Measurements from ENCODE around the gene DDN.
A peak's percentile ranks its signal among the peaks of the same experiment; 100 is the strongest.

Gene DDN

DNA sequence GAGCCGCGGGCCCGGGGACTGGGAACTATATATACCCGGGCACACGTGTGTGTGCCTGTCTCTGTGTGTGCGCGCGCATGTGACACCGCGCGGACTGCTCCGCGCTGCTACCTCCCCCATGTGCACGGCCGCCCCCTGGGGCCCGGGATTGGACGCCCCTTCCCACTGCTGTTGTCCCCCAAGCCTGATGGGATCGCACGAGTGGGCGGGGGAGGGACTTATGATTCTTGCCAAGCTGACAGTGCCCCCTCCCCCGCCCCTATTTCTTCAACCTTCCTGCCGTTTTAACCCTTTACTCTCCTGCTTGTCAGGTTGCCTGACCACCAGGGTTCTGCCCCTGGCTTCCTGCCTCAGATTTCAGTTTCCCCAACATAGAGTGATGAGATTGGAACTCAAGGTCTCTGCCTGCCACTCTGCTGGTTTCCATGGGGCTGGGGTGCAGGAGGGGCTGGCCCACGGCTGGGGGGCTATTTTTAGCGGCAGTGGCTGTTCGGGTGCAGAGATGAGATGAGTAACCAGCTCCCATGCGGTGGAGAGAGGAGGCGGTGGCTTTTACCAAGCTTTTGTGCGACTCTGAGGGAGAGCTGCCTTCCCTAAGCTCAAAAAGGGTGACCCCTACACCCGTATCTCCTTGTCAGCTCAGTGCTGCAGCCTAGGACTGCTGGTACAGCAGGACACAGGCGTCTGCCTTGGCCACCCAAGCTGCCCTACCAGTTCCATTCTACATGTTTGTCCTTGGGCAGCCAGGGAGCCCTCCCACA is at the start of gene DDN:
Gene DDN, minus strand, starts transcription at position 5 of the 761 bp plus-strand sequence. CDS start 88 bp downstream, outside the sequence.
- Mint-ChIP-seq H3K4me3 (peak within 1 kb of the TSS; percentile 75), H3K36me3 (ENCODE audit: low read depth) (peaks cover 41% of the 10 kb centered on the region), H3K9me3 (no peaks in the 10 kb centered on the region), H3K27ac (peak within 1 kb of the TSS; percentile 79), H3K27me3 (peaks cover 38% of the 10 kb centered on the region), H3K4me1 (ENCODE audit: low read depth) (peaks cover 37% of the 10 kb centered on the region)

DNA sequence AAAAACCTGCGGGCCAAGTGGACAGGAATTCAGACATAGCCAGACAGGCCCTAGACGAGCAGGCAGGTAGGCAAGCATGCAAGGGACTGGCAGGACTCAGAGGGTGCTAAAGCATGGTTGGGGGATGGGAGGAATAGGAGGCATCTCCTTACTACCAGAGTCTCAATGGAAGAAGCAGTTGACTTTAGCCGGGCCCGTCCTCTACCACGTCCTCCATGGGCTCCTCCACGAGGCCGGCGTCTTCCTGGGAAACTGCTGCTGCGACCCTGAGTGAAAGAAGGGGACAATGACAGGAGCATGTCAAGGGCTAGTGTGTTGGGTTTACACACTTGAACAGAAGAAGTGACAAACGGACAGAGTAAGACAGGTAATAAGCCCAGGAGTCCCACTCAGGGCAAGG is 49.8 kb upstream of the DDN start:
- Mint-ChIP-seq H3K27ac (no peak overlapping the region), H3K9me3 (no peaks in the 10 kb centered on the region), H3K4me3 (no peak overlapping the region), H3K36me3 (ENCODE audit: low read depth) (peaks cover 74% of the 10 kb centered on the region), H3K4me1 (ENCODE audit: low read depth) (no peaks in the 10 kb centered on the region), H3K27me3 (no peaks in the 10 kb centered on the region)

DNA sequence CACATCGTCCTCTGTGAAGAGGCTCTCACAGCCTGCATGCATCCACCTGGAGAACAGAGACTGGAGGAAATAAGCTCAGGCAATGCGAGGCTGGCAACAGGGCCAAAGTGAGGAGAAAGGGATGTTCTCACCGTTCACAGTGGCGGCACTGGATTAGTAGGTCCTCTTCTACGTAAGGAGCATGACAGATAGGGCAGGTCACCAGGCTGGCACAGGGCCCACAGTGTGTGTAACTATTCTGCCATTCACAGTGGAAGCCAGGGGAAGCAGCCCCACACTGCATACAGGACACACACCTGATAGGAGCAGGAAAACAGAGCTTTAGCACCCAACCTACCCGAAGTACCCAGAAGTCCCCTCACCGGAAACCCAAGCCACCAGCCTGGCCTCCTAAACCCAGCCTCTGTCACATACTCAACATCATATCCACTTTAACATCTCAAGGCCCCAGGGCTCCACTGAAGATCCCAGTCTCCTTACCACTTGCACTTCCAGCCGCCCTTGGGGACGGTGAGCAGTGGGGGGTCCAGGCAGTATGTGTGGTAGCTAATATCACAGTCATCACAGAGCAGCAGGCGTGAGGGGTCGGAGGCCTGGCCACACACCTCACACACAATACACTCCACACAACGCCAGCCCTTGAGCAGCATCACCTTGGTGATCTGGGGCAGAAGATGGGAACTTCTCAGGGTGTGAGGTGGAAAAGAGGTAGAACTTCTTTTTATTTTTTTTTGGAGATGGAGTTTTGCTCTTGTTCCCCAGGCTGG is 47.1 kb upstream of the DDN start:
- Mint-ChIP-seq H3K27me3 (no peaks in the 10 kb centered on the region), H3K27ac (no peak overlapping the region), H3K9me3 (no peaks in the 10 kb centered on the region), H3K4me3 (no peak overlapping the region), H3K36me3 (ENCODE audit: low read depth) (peaks cover 73% of the 10 kb centered on the region), H3K4me1 (ENCODE audit: low read depth) (no peaks in the 10 kb centered on the region)

DNA sequence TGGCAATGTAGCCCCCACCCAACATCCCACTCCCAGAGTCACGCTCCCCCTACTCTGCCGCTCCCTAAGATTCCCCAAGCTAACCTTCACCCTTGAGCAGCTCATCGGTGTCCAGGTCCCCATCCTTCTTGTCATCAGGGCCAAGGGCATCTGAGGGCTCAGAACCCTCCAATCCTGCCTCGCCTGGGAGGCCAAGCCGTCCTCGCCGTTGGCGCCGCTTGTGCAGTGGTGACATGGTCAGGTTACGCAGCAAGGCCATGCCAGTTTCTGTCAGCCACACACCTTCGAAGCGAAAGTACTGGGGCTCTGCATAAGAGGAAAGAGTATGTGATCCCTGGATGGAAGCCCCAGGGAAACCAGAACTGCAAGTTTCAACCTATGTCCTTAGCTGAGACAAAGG is 45.5 kb upstream of the DDN start:
- no peaks in the 10 kb centered on the region for H3K4me1 Mint-ChIP-seq (ENCODE audit: low read depth)
- peaks cover 66% of the 10 kb centered on the region for H3K36me3 Mint-ChIP-seq (ENCODE audit: low read depth)
- no peak overlapping the region for H3K27ac Mint-ChIP-seq
- no peaks in the 10 kb centered on the region for H3K27me3 Mint-ChIP-seq
- no peaks in the 10 kb centered on the region for H3K9me3 Mint-ChIP-seq
- H3K4me3 Mint-ChIP-seq: no peak overlapping the region

DNA sequence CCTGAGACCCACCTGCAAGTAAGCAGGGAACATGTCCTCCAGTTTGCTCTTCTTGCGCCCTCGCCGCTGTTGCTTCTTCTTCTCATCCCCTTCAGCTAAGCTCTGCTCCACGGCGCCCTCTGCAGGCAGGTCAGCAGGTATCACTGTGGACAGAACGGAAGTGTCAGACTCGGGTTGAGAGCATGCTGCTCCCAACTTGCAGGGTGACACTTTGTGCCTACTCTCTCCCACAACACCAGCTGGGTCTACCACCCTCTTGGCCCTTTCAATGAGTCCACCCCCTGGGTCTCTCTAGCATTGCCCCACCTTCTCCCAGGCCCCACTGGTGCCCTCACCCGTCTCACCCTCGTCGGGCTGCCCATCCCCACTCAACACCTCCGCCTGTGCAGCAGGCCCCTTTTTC is 44.7 kb upstream of the DDN start:
- Mint-ChIP-seq H3K9me3 (no peaks in the 10 kb centered on the region), H3K27me3 (no peaks in the 10 kb centered on the region), H3K27ac (no peak overlapping the region), H3K4me3 (no peak overlapping the region), H3K4me1 (ENCODE audit: low read depth) (no peaks in the 10 kb centered on the region), H3K36me3 (ENCODE audit: low read depth) (peaks cover 65% of the 10 kb centered on the region)

DNA sequence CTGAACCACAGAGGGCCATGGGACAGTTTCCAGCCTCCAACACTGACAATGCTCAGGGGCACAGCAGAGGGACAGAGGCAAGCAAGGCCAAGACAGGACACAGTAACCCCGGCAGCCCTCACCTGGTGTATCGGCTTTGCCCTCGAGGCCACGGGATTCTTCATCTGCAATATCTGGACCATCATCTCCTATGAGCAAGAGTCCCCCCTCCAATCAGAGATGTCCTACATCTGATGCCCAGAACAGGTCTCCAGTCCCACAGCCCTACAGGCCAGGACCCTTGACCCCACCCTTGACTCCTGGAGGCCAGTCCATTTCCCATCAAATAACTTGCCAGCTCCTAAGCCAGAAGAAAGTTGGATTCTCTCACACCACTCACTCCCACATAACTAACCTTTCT is 44.1 kb upstream of the DDN start:
- H3K27me3 Mint-ChIP-seq: no peaks in the 10 kb centered on the region
- no peak overlapping the region for H3K27ac Mint-ChIP-seq
- no peaks in the 10 kb centered on the region for H3K4me1 Mint-ChIP-seq (ENCODE audit: low read depth)
- H3K36me3 Mint-ChIP-seq (ENCODE audit: low read depth): peaks cover 65% of the 10 kb centered on the region
- no peak overlapping the region for H3K4me3 Mint-ChIP-seq
- H3K9me3 Mint-ChIP-seq: no peaks in the 10 kb centered on the region

DNA sequence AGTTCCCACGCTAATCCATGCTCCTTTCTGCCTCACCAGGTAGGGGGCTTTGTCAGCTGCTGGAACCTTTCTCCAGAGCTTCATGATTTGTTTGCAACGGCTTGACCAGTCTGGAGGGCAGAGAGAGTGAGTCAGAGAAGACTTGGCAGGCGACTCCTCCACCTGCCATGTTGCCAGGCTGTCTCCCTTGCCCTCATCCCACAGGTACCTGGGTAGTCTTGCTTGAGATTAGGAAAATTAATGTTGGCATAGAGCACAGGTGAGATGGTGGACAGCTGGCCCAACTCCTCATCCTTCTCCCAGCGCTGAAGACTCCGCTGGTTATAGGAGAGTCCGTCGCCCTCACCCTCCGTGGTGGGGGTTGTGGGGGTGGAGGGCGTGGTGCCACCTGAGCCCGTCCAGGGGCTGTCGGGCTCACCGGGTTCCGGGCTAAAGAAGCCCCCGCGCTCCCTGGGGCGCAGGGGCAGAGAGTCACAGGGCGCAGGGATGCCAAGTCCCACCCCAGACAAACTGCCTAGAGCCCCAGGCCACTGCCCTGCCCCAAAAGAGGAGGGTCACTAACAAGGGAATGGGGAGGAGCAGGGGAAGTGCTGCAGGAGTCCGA is 42.8 kb upstream of the DDN start:
- Mint-ChIP-seq H3K27me3 (no peaks in the 10 kb centered on the region), H3K27ac (no peak overlapping the region), H3K9me3 (no peaks in the 10 kb centered on the region), H3K36me3 (ENCODE audit: low read depth) (peaks cover 58% of the 10 kb centered on the region), H3K4me3 (no peak overlapping the region), H3K4me1 (ENCODE audit: low read depth) (no peaks in the 10 kb centered on the region)

DNA sequence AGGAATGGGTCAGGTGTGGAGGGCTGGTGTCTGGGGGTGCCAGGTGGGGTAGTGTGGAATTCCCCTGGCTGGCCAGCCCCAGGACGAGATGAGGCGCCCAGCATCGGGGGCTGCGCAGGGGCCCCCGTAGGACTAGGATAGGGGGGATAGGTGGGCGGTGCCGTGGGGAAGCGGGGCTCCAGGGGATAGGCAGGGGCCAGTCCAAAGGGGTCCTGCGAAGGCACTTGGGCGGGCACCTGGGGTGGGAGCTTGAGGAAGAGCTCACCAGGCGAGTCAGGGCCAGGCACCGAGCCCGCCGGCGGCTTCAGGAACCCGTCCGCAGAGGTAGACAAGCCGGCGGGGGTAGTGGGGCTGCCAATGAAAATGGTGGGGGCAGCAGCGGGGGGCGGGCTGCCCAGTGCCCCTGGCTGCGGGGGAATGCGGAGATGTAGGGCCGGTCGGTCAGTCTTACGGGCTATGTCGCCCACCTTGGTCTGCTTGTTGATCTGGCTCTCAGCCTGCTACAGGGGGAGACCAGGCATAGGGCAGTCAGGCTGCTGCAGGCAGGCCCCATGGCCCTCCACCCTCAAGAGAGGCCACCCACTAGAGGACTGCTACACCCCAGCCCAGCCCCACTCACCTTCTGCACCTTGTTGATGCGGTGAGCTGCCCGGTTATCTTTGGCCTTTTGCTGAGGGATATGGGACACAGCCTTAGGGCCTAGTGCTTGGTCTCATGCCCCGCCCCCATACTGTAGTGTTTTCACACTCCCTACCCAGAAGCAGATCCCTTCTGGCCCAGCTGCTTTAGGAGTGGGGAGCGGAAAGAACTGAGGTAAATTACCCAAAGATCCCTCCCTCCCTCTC is 42.1 kb upstream of the DDN start:
- Mint-ChIP-seq H3K27me3 (no peaks in the 10 kb centered on the region), H3K36me3 (ENCODE audit: low read depth) (peaks cover 58% of the 10 kb centered on the region), H3K4me1 (ENCODE audit: low read depth) (no peaks in the 10 kb centered on the region), H3K27ac (no peak overlapping the region), H3K9me3 (no peaks in the 10 kb centered on the region), H3K4me3 (no peak overlapping the region)

DNA sequence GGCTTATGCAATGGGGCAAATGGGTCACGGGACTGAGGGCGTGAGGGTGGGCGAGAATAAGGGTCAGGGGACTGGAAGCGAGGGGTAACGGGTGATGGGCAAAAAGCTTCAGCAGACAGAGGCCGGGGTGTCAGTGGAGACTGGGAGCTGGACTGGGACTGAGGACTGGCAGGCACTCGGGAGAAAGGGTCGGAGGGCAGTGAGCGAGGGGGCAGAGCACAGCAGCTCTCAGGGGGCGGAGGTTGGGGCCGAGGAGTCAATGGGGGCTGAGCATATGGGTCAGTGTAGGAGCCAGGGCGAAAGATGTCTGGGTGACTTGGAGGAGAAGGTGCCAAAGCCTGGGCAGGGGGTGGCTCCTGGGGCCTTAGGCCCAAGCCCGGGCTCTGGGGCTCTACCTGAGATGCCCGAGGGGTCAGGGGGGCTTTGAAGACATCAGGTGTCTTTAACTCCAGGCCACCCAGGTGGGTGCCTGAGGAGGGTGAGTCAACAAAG is 41.2 kb upstream of the DDN start:
- no peak overlapping the region for H3K4me3 Mint-ChIP-seq
- H3K27ac Mint-ChIP-seq: no peak overlapping the region
- no peaks in the 10 kb centered on the region for H3K9me3 Mint-ChIP-seq
- peaks cover 58% of the 10 kb centered on the region for H3K36me3 Mint-ChIP-seq (ENCODE audit: low read depth)
- H3K4me1 Mint-ChIP-seq (ENCODE audit: low read depth): no peaks in the 10 kb centered on the region
- no peaks in the 10 kb centered on the region for H3K27me3 Mint-ChIP-seq

DNA sequence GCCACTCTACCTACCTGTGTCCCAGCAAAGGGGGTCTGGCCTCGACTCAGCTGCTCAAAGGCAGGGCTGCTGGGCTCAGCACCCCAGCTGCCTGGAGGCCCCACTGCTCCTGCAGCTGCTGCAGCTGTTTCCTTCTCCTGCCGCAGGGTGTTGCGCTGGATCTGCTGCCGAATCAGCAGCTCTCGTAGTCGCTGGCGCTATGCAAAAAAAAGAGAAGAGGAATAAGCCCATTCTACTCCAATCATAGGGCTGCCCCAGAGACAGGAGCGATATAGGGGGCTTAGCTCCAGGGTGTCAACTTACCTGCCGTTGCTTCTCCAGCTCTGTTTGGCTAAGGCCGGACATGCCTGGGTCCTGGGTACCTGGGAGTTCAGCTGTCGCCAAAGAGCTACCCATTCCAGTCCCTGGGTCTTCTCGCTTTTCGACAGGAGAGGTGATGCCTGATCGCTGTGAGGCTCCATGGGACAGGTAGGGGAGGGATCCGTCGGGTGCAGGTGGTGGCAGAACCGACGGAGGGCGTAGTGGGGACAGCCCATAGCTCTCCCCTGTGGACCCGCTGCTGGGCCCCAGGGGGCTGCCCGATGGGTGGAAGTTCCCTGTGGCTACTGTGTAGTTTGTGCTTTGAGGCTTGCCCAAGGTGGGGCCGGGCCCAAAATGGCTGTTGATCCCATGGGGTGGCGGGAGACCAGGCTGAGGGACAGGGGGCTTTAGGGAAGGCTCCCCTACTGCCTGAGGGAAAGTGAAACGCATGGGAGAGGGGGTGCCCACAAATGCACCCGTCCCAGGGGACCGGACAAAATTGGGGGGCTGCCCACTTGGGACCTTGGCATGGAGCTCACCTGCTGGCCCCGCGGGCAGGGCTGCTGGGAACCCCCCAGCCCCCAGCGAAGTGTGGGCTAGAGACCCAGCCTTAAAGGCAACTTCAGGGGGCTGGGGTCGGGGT is 40.5 kb upstream of the DDN start:
- Mint-ChIP-seq H3K36me3 (ENCODE audit: low read depth) (peaks cover 59% of the 10 kb centered on the region), H3K27ac (no peak overlapping the region), H3K27me3 (no peaks in the 10 kb centered on the region), H3K4me3 (no peak overlapping the region), H3K9me3 (no peaks in the 10 kb centered on the region), H3K4me1 (ENCODE audit: low read depth) (no peaks in the 10 kb centered on the region)

DNA sequence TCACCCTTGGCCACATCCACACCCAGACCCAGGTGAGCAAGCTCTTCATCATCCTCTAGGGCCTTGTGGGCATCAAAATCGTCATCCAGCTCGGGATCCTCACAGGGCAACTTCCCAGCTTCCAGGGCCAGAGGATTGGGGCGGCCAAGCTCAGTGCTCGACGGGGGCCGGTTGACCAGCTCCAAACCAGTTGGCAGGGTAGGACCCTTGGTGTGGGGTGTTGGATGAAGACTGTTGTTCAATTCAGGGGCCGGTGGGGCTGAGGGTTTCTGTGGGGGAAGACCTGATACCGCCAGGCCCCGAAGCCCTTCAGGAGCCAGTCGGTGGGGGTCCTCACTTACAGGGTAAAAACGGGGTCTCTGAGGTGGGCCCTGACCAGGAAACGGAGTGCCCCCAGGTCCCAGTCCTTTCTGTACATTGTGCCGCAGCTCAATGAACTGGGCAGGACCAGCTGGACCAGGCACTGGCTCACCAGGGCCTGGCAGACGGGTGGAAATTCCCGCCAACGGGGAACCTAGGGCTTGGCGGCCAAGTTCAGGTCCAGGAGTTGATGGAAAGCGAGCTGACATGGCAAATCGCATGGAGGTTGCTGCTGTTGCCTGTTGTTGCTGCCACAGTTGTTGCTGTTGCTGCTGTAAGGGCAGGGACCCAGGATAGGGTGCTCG is 39.2 kb upstream of the DDN start:
- Mint-ChIP-seq H3K4me1 (ENCODE audit: low read depth) (no peaks in the 10 kb centered on the region), H3K4me3 (no peak overlapping the region), H3K27ac (no peak overlapping the region), H3K9me3 (no peaks in the 10 kb centered on the region), H3K27me3 (no peaks in the 10 kb centered on the region), H3K36me3 (ENCODE audit: low read depth) (peaks cover 58% of the 10 kb centered on the region)

DNA sequence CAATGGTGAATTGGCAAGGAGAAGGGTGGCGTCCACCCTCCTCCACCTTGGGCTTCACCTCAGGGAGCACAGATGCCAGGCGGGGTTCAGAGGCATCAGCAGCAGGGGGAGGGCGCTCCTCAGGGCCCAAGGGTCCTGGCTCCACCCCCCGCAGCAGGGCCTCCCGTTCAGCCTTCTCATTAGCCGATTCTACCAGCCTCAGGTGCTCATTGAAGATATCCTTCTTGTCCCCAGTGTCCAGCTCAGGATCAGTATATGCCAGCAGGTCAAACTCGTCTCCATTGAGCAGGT is 38.7 kb upstream of the DDN start:
- no peak overlapping the region for H3K4me3 Mint-ChIP-seq
- no peaks in the 10 kb centered on the region for H3K27me3 Mint-ChIP-seq
- no peaks in the 10 kb centered on the region for H3K4me1 Mint-ChIP-seq (ENCODE audit: low read depth)
- H3K9me3 Mint-ChIP-seq: no peaks in the 10 kb centered on the region
- H3K27ac Mint-ChIP-seq: no peak overlapping the region
- peaks cover 55% of the 10 kb centered on the region for H3K36me3 Mint-ChIP-seq (ENCODE audit: low read depth)

DNA sequence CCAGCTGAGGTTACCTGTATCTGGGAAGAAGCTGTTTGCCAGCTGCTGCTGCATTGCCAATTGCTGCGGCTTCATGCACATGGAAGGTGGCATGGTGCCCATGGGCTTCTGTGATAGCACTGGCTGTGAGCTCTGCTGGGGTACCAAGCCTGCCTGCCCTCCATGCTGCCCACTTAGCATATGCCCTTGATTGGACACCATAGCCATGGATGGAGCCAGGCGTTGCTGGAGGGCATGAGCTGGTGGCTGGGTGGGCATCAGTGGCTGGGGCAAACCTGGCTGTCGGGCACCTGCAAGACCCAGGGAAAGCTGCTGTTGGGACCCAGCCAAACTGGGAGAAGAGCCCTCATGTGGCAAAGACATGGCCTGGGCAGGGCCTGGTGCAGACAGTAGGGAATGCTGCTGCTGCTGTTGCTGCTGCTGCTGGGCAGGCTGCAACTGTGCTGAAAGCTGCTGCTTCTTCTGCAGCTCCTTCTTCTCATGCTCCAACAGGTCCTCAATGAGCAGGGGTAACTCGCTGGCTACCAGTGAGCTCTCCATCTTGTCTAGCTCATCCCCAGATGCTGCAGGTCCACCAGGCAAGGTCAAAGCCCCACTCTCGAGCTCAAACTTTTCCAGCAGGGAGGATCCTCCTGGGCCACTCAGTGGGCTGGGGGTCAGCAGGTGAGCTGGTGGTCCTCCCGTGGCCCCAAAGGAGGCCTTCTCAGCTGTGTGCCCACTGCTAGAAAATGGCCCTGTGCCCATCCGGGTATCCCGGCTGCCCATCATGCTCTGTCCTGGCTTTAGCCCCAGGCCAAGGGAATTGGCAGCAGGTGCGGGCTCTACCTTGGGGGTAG is 38.2 kb upstream of the DDN start:
- no peaks in the 10 kb centered on the region for H3K27me3 Mint-ChIP-seq
- H3K4me3 Mint-ChIP-seq: no peak overlapping the region
- H3K9me3 Mint-ChIP-seq: no peaks in the 10 kb centered on the region
- H3K36me3 Mint-ChIP-seq (ENCODE audit: low read depth): peaks cover 49% of the 10 kb centered on the region
- H3K4me1 Mint-ChIP-seq (ENCODE audit: low read depth): no peaks in the 10 kb centered on the region
- no peak overlapping the region for H3K27ac Mint-ChIP-seq

Data from stimulated activated naive CD8-positive, alpha-beta T cell treated with anti-CD3 and anti-CD28 coated beads, Interleukin-15, Interleukin-2, amounts not matched to agents 100 ng/mL and 50 ng/mL, for 24 hours (primary cell).